SH-SY5Y (cell line): ENCODE results near the gene SCAPER.

Experiments used
- GATA2 ChIP-seq: IDR thresholded peaks from 2 replicates; pipeline ENCODE4 v1.6.1; 2011; ENCODE audit warnings: mild to moderate bottlenecking, low read depth, low read length
- GATA3 ChIP-seq: IDR thresholded peaks from 2 replicates; pipeline ENCODE4 v1.6.1; 2011; ENCODE audit warnings: low read depth, mild to moderate bottlenecking, low read length, moderate library complexity

GRCh38 chr15:76718863-76719262 lies 186.3 kb downstream of the SCAPER start:
- no peak for TF ChIP-seq GATA2
- TF ChIP-seq GATA3, result no peak
